Measurements from ENCODE around the gene ZC2HC1B.
A peak's percentile ranks its signal among the peaks of the same experiment; 100 is the strongest.

ZC2HC1B gene

GRCh38 chr6:143940011-143940597 is 75.8 kb downstream of the ZC2HC1B start:
- Histone ChIP-seq H3K36me3 (ENCODE audit: control insufficient read depth, low read length) (no peaks in the 10 kb centered on the region), H3F3A (ENCODE audit: control insufficient read depth, insufficient read depth) (no peaks in the 10 kb centered on the region), H3K4me3 (ENCODE audit: low read length) (no peak overlapping the region), H3K9me2 (replicated peaks; ENCODE audit: control insufficient read depth, low read length) (no peaks in the 10 kb centered on the region), H3K27ac (ENCODE audit: low read depth, low read length) (no peak overlapping the region), H3K9me3 (ENCODE audit: control insufficient read depth, insufficient read depth, low read length) (no peaks in the 10 kb centered on the region), H3K27me3 (ENCODE audit: control insufficient read depth, low read length) (no peaks in the 10 kb centered on the region), H3K4me2 (ENCODE audit: low read length) (no peak overlapping the region), H3K79me2 (ENCODE audit: control insufficient read depth, low read length) (no peaks in the 10 kb centered on the region), H3K4me1 (ENCODE audit: control insufficient read depth, low read length) (no peaks in the 10 kb centered on the region), H4K20me1 (ENCODE audit: control insufficient read depth, insufficient read depth, low read depth, low read length) (no peaks in the 10 kb centered on the region)
- peak; percentile 80 for TF ChIP-seq CTCF (IDR thresholded peaks at IDR 0.05; ENCODE audit: low read depth, low read length, poor library complexity, severe bottlenecking)
- no peak for TF ChIP-seq EZH2phosphoT487 (IDR thresholded peaks at IDR 0.05; ENCODE audit: borderline replicate concordance, low read length)

GRCh38 chr6:143941852-143942627 is 77.8 kb downstream of the ZC2HC1B start:
- H3K27ac ChIP-seq (ENCODE audit: low read depth, low read length) = no peak overlapping the region
- TF ChIP-seq EZH2phosphoT487 (IDR thresholded peaks at IDR 0.05; ENCODE audit: borderline replicate concordance, low read length) = no peak
- peak; percentile 76 for TF ChIP-seq CTCF (IDR thresholded peaks at IDR 0.05; ENCODE audit: low read depth, low read length, poor library complexity, severe bottlenecking)
- H3K4me2 ChIP-seq (ENCODE audit: low read length) = no peak overlapping the region
- no peaks in the 10 kb centered on the region for H3K79me2 ChIP-seq (ENCODE audit: control insufficient read depth, low read length)
- no peaks in the 10 kb centered on the region for H3K9me3 ChIP-seq (ENCODE audit: control insufficient read depth, insufficient read depth, low read length)
- H3K4me3 ChIP-seq (ENCODE audit: low read length) = no peak overlapping the region
- H3K4me1 ChIP-seq (ENCODE audit: control insufficient read depth, low read length) = no peaks in the 10 kb centered on the region
- H4K20me1 ChIP-seq (ENCODE audit: control insufficient read depth, insufficient read depth, low read depth, low read length) = no peaks in the 10 kb centered on the region
- no peaks in the 10 kb centered on the region for H3K27me3 ChIP-seq (ENCODE audit: control insufficient read depth, low read length)
- H3F3A ChIP-seq (ENCODE audit: control insufficient read depth, insufficient read depth) = no peaks in the 10 kb centered on the region
- H3K9me2 ChIP-seq (replicated peaks; ENCODE audit: control insufficient read depth, low read length) = no peaks in the 10 kb centered on the region
- H3K36me3 ChIP-seq (ENCODE audit: control insufficient read depth, low read length) = no peaks in the 10 kb centered on the region

GRCh38 chr6:143948208-143948607 is 83.9 kb downstream of the ZC2HC1B start:
- H3K79me2 ChIP-seq (ENCODE audit: control insufficient read depth, low read length) = no peaks in the 10 kb centered on the region
- H3K36me3 ChIP-seq (ENCODE audit: control insufficient read depth, low read length) = no peaks in the 10 kb centered on the region
- H3K27ac ChIP-seq (ENCODE audit: low read depth, low read length) = no peak overlapping the region
- H3K9me2 ChIP-seq (replicated peaks; ENCODE audit: control insufficient read depth, low read length) = no peaks in the 10 kb centered on the region
- H3K9me3 ChIP-seq (ENCODE audit: control insufficient read depth, insufficient read depth, low read length) = no peaks in the 10 kb centered on the region
- H3F3A ChIP-seq (ENCODE audit: control insufficient read depth, insufficient read depth) = no peaks in the 10 kb centered on the region
- H3K4me3 ChIP-seq (ENCODE audit: low read length) = no peak overlapping the region
- no peaks in the 10 kb centered on the region for H3K4me1 ChIP-seq (ENCODE audit: control insufficient read depth, low read length)
- no peaks in the 10 kb centered on the region for H3K27me3 ChIP-seq (ENCODE audit: control insufficient read depth, low read length)
- H3K4me2 ChIP-seq (ENCODE audit: low read length) = no peak overlapping the region
- TF ChIP-seq CTCF (IDR thresholded peaks at IDR 0.05; ENCODE audit: low read depth, low read length, poor library complexity, severe bottlenecking) (no peak), EZH2phosphoT487 (IDR thresholded peaks at IDR 0.05; ENCODE audit: borderline replicate concordance, low read length) (no peak)
- no peaks in the 10 kb centered on the region for H4K20me1 ChIP-seq (ENCODE audit: control insufficient read depth, insufficient read depth, low read depth, low read length)

Measured in DOHH2 (cell line).